ENCODE results near the gene PCGF3. TPM values are rescaled to one million over a fixed set of nuclear protein-coding genes. Genes with fewer than 3 reads are reported as not detected.
A peak's percentile ranks its signal among the peaks of the same experiment; 100 is the strongest.
"Not testable (repeated sequence)": the region's sequence is repeated elsewhere in the genome, so short reads cannot be mapped to it uniquely, and the experiment has no call there.

The PCGF3 gene
- polyA plus RNA-seq, 3 donors from 2014 or later: 6.5 to 7.5 (median 6.6) TPM

GRCh38 chr4:792626-793092 lies 87.0 kb downstream of the PCGF3 start:
- Mint-ChIP-seq H3K4me1 (peaks cover 0 to 3% of the 10 kb centered on the region in 2 donors), H3K36me3 (peaks cover 0 to 3% (median 3%) of the 10 kb centered on the region in 3 donors), H3K27me3 (ENCODE audit: low read depth in 3 of 3) (peaks cover 8 to 21% (median 19%) of the 10 kb centered on the region in 3 donors), H3K4me3 (peak overlapping the region in 1 of 5 donors; percentile 27), H3K9me3 (no peaks in the 10 kb centered on the region), H3K27ac (no peak overlapping the region)
- no peak for DNase-seq

DNA sequence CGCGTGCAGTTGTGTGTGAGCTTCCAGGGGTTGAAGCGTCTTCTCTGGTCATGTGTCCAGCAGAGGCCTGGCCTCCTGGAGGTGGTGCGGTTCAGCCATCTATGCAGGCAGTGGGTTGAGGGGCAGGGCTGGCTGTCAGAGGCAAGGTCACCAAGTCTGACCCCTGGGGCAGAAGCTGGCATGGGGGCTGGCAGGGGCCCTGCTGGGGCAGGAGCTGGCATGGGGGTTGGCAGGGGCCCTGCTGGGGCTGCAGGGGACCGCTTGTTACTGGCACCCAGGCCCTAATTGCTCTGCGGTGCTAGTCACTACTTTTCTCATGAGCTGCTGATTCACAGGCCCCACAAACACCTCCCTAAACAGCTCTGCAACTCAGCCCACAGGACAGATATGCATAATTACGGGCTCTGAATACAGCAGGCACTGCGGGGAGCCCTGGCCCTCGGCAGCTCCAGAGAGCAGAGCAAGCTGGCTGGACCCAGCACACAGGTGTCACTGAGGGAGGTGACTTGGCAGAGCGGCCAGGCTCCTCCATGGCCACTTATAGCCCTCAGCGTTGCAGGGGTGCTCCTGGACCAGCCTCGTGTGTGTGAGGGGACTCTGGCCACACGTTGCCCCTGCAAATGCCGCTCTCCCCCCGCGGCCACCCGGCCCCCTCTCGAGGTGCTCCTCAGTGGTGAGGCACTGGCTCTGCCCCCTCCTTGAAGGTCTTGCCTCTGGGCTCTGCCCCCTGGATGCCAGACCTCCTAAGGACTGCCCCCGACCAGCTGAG lies 87.6 kb downstream of the PCGF3 start:
- Mint-ChIP-seq H3K27ac (no peak overlapping the region), H3K36me3 (peaks cover 0 to 3% (median 3%) of the 10 kb centered on the region in 3 donors), H3K4me3 (peak overlapping the region in 1 of 5 donors; percentile 27), H3K4me1 (peaks cover 0 to 3% of the 10 kb centered on the region in 2 donors), H3K9me3 (no peaks in the 10 kb centered on the region), H3K27me3 (ENCODE audit: low read depth in 3 of 3) (peaks cover 8 to 20% (median 19%) of the 10 kb centered on the region in 3 donors)
- DNase-seq: no peak

GRCh38 chr4:793941-794621 lies 88.4 kb downstream of the PCGF3 start:
- peaks cover 0 to 5% of the 10 kb centered on the region in 2 donors for H3K4me1 Mint-ChIP-seq
- peaks cover 10 to 22% (median 19%) of the 10 kb centered on the region in 3 donors for H3K27me3 Mint-ChIP-seq (ENCODE audit: low read depth in 3 of 3)
- H3K27ac Mint-ChIP-seq: no peak overlapping the region
- no peaks in the 10 kb centered on the region for H3K9me3 Mint-ChIP-seq
- peaks cover 0 to 3% (median 3%) of the 10 kb centered on the region in 3 donors for H3K36me3 Mint-ChIP-seq
- DNase-seq: no peak
- H3K4me3 Mint-ChIP-seq: no peak overlapping the region

DNA sequence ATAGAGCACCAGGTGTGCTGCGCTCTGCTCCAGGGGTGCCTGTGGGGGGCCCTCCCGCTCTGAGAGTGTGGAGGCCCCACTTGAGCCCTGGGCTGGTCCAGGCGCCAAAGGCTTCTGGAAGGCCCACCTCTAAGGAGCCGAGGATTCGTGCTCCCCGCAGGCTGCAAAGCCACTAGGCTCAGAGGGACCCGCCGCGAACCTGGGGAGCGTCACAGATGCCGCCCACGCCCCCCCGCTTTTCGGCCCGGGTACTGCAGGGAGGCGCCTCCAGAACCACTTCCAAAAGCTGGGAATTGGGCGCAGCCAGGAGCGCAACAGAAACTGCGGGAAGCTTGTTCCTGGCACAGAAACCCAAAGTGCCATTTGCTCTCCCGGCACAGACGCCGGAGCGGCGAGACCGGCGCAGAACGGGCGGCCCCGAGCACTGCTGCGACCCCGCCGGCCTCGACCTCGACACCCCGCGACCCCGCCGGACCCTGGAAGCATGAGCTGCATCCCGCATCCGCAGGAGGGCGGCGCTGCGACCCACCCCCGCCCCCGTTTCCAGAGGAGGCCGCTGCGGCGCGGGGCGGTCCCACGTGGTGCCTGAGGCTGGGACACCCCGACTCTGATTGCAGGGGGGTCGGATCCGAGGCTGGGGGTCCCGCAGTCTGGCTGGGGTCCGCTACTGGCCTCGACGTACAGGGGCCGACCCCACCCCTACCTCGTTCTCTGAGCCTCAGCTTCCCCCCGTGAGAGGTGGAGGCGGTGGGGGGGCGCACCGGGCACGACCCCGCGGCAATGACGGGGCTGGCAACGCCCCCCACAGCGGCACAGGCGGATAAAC lies 89.5 kb downstream of the PCGF3 start:
- Mint-ChIP-seq H3K4me3 (no peak overlapping the region), H3K4me1 (peaks cover 0 to 5% of the 10 kb centered on the region in 2 donors), H3K36me3 (peaks cover 0 to 3% (median 3%) of the 10 kb centered on the region in 3 donors), H3K9me3 (no peaks in the 10 kb centered on the region), H3K27me3 (ENCODE audit: low read depth in 3 of 3) (peaks cover 12 to 24% (median 22%) of the 10 kb centered on the region in 3 donors), H3K27ac (no peak overlapping the region)
- DNase-seq: no peak

GRCh38 chr4:795726-796119 lies 90.1 kb downstream of the PCGF3 start:
- peaks cover 0 to 3% (median 3%) of the 10 kb centered on the region in 3 donors for H3K36me3 Mint-ChIP-seq
- no peak for DNase-seq
- H3K4me1 Mint-ChIP-seq: peaks cover 0 to 5% of the 10 kb centered on the region in 2 donors
- peaks cover 9 to 24% (median 20%) of the 10 kb centered on the region in 3 donors for H3K27me3 Mint-ChIP-seq (ENCODE audit: low read depth in 3 of 3)
- H3K27ac Mint-ChIP-seq: no peak overlapping the region
- H3K9me3 Mint-ChIP-seq: no peaks in the 10 kb centered on the region
- no peak overlapping the region for H3K4me3 Mint-ChIP-seq

DNA sequence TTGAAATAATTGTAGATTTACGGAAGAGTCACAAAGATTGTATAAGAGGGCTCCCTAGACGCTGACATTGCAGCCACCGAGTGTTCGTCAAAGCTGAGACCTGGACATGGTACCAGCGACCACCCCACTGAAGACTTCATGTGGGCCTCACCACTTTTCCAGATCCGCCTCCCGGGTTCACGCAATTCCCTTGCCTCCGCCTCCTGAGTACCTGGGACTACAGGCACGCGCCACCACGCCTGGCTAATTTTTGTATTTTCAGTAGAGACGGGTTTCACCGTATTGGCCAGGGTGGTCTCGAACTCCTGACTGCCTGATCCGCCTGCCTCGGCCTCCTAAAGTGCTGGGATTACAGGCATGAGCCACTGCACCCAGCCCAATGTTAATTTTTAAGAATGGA lies 90.6 kb downstream of the PCGF3 start:
- Mint-ChIP-seq H3K27ac (no peak overlapping the region), H3K36me3 (peaks cover 0 to 3% (median 3%) of the 10 kb centered on the region in 3 donors), H3K9me3 (no peaks in the 10 kb centered on the region), H3K4me3 (no peak overlapping the region), H3K4me1 (peaks cover 0 to 5% of the 10 kb centered on the region in 2 donors), H3K27me3 (ENCODE audit: low read depth in 3 of 3) (peaks cover 8 to 23% (median 19%) of the 10 kb centered on the region in 3 donors)
- no peak for DNase-seq

GRCh38 chr4:797066-797465 lies 91.4 kb downstream of the PCGF3 start:
- Mint-ChIP-seq H3K27me3 (ENCODE audit: low read depth in 3 of 3) (peaks cover 8 to 23% (median 19%) of the 10 kb centered on the region in 3 donors), H3K27ac (no peak overlapping the region), H3K4me3 (no peak overlapping the region), H3K36me3 (peaks cover 0 to 3% (median 3%) of the 10 kb centered on the region in 3 donors), H3K4me1 (peaks cover 0 to 5% of the 10 kb centered on the region in 2 donors), H3K9me3 (no peaks in the 10 kb centered on the region)
- DNase-seq: no peak

DNA sequence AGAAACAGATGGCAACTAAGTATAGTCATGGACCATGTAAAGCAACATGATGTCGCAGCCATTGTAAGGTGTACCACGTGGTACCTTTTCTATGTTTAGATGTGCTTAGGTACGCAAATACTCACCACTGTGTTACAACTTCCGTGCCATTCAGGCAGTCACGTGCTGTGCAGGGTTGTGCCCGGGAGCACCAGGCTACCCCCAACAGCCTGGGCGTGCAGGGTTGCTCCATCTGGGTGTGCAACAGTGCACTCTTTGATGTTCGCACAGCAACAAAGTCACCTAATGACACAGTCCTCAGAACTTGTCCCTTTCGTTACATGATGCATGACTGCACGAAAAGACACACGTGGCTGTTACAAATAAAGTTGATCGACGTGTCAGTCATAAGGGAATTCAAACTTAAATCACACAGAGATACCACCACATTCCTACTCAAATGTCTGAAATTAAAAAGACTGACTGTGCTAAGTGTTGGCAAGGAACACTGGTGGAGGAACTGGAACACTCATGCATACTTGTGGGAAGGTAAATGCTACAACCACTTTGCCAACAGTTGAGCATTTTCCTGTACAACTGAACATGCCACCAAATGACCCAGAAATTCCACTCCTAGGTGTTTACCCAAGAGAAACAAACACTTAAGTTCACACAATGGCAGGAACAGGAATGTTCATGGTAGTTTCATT lies 95.9 kb downstream of the PCGF3 start:
- Mint-ChIP-seq H3K36me3 (no peaks in the 10 kb centered on the region), H3K4me1 (peaks cover 0 to 1% of the 10 kb centered on the region in 2 donors), H3K27me3 (ENCODE audit: low read depth in 3 of 3) (peaks cover 3 to 24% (median 7%) of the 10 kb centered on the region in 3 donors), H3K4me3 (no peak overlapping the region), H3K27ac (no peak overlapping the region), H3K9me3 (no peaks in the 10 kb centered on the region)
- DNase-seq: no peak

- no peaks in the 10 kb centered on the region for H3K9me3 Mint-ChIP-seq
- H3K27ac Mint-ChIP-seq: no peak overlapping the region
- peaks cover 6 to 19% (median 6%) of the 10 kb centered on the region in 3 donors for H3K27me3 Mint-ChIP-seq (ENCODE audit: low read depth in 3 of 3)
- no peak for DNase-seq
- peaks cover 0 to under 1% of the 10 kb centered on the region in 2 donors for H3K4me1 Mint-ChIP-seq
- H3K36me3 Mint-ChIP-seq: no peaks in the 10 kb centered on the region
- H3K4me3 Mint-ChIP-seq: no peak overlapping the region
These were observed 98.3 kb downstream of the PCGF3 start for GRCh38 chr4:803884-804283.

DNA sequence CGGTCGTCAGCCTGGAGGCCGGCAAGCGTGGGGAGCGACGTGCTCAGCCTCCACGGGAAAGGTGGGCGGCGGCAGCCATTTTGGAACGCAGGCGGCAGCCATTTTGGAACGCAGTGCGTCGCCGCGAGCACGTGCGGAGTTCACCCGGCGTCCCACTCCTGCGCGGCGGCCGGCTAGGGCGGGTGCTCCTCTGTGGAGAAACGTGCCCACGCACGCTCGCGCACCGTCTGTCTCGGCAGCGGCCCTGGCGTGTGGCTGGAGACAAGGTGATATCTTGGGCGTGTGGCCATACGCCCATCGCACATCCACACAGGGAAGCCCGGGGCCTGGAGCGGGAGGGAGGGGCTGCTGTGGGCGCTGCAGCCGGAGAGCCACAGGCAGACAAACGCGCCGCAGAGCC lies 99.2 kb downstream of the PCGF3 start:
- Mint-ChIP-seq H3K27ac (no peak overlapping the region), H3K4me3 (no peak overlapping the region), H3K4me1 (no peaks in the 10 kb centered on the region), H3K9me3 (no peaks in the 10 kb centered on the region), H3K36me3 (no peaks in the 10 kb centered on the region), H3K27me3 (ENCODE audit: low read depth in 3 of 3) (peaks cover 5 to 20% (median 6%) of the 10 kb centered on the region in 3 donors)
- no peak for DNase-seq

- H3K4me3 Mint-ChIP-seq, H3K9me3 Mint-ChIP-seq, H3K36me3 Mint-ChIP-seq, DNase-seq, H3K4me1 Mint-ChIP-seq, H3K27ac Mint-ChIP-seq: not testable (repeated sequence)
- H3K27me3 Mint-ChIP-seq (ENCODE audit: low read depth in 3 of 3): peaks cover 5 to 15% (median 6%) of the 10 kb centered on the region in 3 donors
These were observed 101.3 kb downstream of the PCGF3 start for GRCh38 chr4:806979-807378.

DNA sequence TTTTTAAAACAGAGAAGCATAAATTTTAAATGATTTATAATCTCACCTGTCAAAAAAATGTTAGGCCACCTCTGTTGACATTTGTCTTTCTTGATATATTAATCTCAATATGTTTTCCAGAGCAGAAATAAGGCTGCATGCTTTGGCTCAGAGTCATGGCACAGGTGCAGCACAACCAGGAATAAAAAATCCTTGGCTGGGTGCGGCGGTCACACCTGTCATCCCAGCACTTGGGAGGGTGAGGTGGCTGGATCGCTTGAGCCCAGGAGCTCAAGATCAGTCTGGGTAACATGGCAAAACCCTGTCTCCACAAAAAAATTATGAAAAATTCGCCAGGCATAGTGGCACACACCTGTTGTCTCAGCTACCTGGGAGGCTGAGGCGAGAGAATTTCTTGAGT lies 102.2 kb downstream of the PCGF3 start:
- Mint-ChIP-seq H3K4me1 (no peaks in the 10 kb centered on the region), H3K27me3 (ENCODE audit: low read depth in 3 of 3) (peaks cover 6 to 17% (median 9%) of the 10 kb centered on the region in 3 donors), H3K4me3 (no peak overlapping the region), H3K27ac (no peak overlapping the region), H3K36me3 (no peaks in the 10 kb centered on the region), H3K9me3 (no peaks in the 10 kb centered on the region)
- no peak for DNase-seq
